ENCODE data around the gene MEGF6.

MEGF6 gene

DNA sequence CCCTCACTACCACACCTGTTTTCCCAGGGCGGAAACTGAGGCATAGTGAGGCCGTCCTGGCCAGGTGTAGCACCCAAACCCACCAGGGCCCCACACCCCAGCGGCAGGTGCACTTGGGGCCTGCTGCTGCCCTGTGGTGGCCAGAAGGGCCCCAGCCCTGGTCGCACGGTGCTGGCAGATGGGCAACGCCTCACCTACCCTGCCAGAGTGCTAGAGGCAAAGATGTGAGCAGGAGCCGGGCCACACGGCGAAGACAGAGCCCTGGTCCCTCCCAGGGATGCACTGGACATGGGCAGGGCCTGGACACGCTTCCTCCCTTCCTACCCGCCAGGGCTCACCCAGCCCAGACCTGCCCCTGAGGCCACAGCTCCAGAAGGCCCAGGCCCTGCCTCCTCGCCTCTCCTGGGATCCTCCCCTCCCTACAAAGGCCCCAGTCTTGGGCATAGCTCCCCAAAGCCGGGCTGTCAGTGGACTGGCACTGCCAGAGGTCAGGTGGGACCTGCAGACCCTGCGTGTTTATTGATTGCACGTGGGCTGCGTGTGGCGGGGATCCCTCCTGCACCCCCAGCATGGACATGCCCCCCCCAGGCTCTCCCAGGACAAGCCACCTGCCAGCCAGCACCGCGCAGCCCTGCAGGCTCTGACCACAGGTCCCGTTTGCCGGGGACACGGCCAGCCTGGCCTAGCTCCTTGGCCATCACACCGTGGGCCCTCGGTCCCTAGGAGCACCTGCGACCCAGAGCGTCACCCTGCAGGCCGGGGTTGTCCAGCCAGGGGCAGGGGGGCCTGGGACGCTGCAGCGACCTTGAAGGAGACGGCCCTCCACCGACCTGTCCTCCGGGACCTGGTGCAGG is 44.1 kb downstream of the MEGF6 start:
- H3K9me3 Mint-ChIP-seq: no peaks in the 10 kb centered on the region
- H3K4me3 Mint-ChIP-seq: no peak overlapping the region
- peaks cover 22% of the 10 kb centered on the region for H3K4me1 Mint-ChIP-seq
- H3K27me3 Mint-ChIP-seq (ENCODE audit: low read depth, poor library complexity): peaks cover 2% of the 10 kb centered on the region
- no peaks in the 10 kb centered on the region for H3K36me3 Mint-ChIP-seq (ENCODE audit: low read depth)
- no peak overlapping the region for H3K27ac Mint-ChIP-seq
- no peak for TF ChIP-seq CTCF (IDR thresholded peaks at IDR 0.05)
- DNase-seq: no peak

- Mint-ChIP-seq H3K36me3 (ENCODE audit: low read depth) (no peaks in the 10 kb centered on the region), H3K27ac (no peak overlapping the region), H3K27me3 (ENCODE audit: low read depth, poor library complexity) (peaks cover 2% of the 10 kb centered on the region), H3K4me3 (no peak overlapping the region), H3K4me1 (peaks cover 28% of the 10 kb centered on the region), H3K9me3 (no peaks in the 10 kb centered on the region)
- no peak for TF ChIP-seq CTCF (IDR thresholded peaks at IDR 0.05)
- DNase-seq: no peak
Measured at GRCh38 chr1:3566003-3566885, 45.1 kb downstream of the MEGF6 start.

GRCh38 chr1:3564921-3565831 is 46.1 kb downstream of the MEGF6 start:
- Mint-ChIP-seq H3K4me1 (peaks cover 29% of the 10 kb centered on the region), H3K4me3 (no peak overlapping the region), H3K36me3 (ENCODE audit: low read depth) (no peaks in the 10 kb centered on the region), H3K27ac (no peak overlapping the region), H3K27me3 (ENCODE audit: low read depth, poor library complexity) (peaks cover 4% of the 10 kb centered on the region), H3K9me3 (no peaks in the 10 kb centered on the region)
- peak; percentile 63 for DNase-seq
- TF ChIP-seq CTCF (IDR thresholded peaks at IDR 0.05): peak; percentile 92

DNA sequence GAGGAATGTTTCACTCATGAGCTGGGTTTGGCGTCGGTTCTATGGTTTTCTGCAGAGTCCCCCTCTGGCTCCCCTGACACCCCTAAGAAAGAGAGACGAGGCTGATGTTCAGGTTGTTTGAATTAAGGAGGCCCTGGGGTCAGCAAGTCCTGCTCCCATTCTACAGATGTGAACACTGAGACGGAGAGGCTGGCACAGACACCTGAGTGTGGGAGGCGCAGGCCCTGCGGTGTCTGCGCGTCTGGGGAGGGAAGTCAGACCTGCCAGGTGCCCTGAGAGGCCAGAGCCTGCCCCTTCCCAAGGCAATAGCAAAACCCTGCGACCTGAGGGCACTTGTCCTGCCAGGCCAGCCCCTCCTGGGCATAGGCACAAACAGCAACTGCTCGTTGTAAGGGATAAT is 47.7 kb downstream of the MEGF6 start:
- Mint-ChIP-seq H3K27ac (no peak overlapping the region), H3K36me3 (ENCODE audit: low read depth) (no peaks in the 10 kb centered on the region), H3K27me3 (ENCODE audit: low read depth, poor library complexity) (peaks cover 6% of the 10 kb centered on the region), H3K9me3 (peaks cover 3% of the 10 kb centered on the region), H3K4me1 (peaks cover 32% of the 10 kb centered on the region), H3K4me3 (no peak overlapping the region)
- no peak for DNase-seq
- no peak for TF ChIP-seq CTCF (IDR thresholded peaks at IDR 0.05)

DNA sequence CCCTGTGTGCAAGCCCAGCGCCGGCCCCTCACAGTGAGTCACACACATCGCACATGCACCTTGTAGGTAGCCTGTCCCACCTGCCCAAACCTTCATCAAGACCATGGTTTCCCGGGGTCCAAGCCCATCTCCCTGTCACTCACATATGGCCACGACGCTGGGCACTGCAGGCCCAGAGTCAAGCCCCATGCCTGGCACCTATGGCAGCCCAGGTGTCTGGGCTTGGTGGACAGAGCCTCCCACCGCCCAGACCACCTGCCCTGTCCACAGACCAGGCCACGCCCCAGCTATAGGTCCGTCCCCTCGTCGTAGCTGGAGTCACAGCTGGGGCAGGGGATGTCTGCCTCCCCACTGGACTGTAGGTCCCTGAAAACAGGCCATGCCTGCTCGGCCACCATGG is 48.2 kb downstream of the MEGF6 start:
- Mint-ChIP-seq H3K4me3 (no peak overlapping the region), H3K4me1 (peaks cover 35% of the 10 kb centered on the region), H3K9me3 (peaks cover 3% of the 10 kb centered on the region), H3K36me3 (ENCODE audit: low read depth) (no peaks in the 10 kb centered on the region), H3K27ac (no peak overlapping the region), H3K27me3 (ENCODE audit: low read depth, poor library complexity) (peaks cover 6% of the 10 kb centered on the region)
- DNase-seq: no peak
- TF ChIP-seq CTCF (IDR thresholded peaks at IDR 0.05): no peak

Measured in nephron progenitor cell (in vitro differentiated cells).